CD4-positive, alpha-beta T cell (primary cell): ENCODE results near the gene EFCAB8. TPM values are rescaled to one million over a fixed set of nuclear protein-coding genes. Genes with fewer than 3 reads are reported as not detected.

Experiments
- ATAC-seq: fragments of 200-7000 bp; cut with Tn5 transposase; one replicate; pipeline ENCODE4 v1.10.0; 2022; ENCODE audit warnings: mild to moderate bottlenecking; ENCODE audit not compliant: poor library complexity
- CTCF ChIA-PET: fragments of 350-600 bp; sonication (Branson Sonifier 250); formaldehyde crosslinking; loops from one replicate; lab custom pipeline; 2021; ENCODE audit warnings: antibody characterized with exemption, inconsistent platforms; lab: Charles Lee
- POLR2A ChIA-PET: fragments of 350-600 bp; sonication (Branson Sonifier 250); formaldehyde crosslinking; loops from one replicate; lab custom pipeline; 2021; ENCODE audit warnings: antibody characterized with exemption, inconsistent platforms; lab: Charles Lee
- DNase-seq, 14 experiments: peaks; one replicate each; pipeline ENCODE4 v3.0.0-alpha.2; 2013 to 2020; ENCODE audit warnings: mixed read lengths in 2 of 14
- H3K27ac ChIP-seq, 2 donors: one replicate each; pipeline versions ENCODE4 v1.5.1 to v1.7.0; 2013; ENCODE audit warnings: low read length in 2 of 2, low read depth in 1 of 2, mild to moderate bottlenecking in 1 of 2
- H3K27me3 ChIP-seq, 2 experiments: 1 replicate in 1 of 2; 2 replicates in 1 of 2; pipeline versions ENCODE4 v1.6.1 to v1.7.0; 2013; ENCODE audit warnings: low read length in 2 of 2, control low read depth in 1 of 2, mild to moderate bottlenecking in 1 of 2, moderate library complexity in 1 of 2; ENCODE audit not compliant: insufficient read depth in 2 of 2, control insufficient read depth in 1 of 2
- H3K36me3 ChIP-seq: one replicate; pipeline ENCODE4 v1.6.1; 2013; ENCODE audit warnings: low read length, control low read depth; ENCODE audit not compliant: insufficient read depth
- H3K4me1 ChIP-seq: one replicate; pipeline ENCODE4 v1.6.1; 2013; ENCODE audit warnings: low read length, control low read depth; ENCODE audit not compliant: insufficient read depth
- H3K4me3 ChIP-seq: one replicate; pipeline ENCODE4 v1.5.1; 2013; ENCODE audit warnings: mild to moderate bottlenecking, low read length, moderate library complexity
- H3K9me3 ChIP-seq, 2 experiments: 1 replicate in 1 of 2; 2 replicates in 1 of 2; pipeline versions ENCODE4 v1.6.1 to v1.7.0; 2013; ENCODE audit warnings: low read length in 2 of 2, mild to moderate bottlenecking in 2 of 2, control low read depth in 1 of 2, moderate library complexity in 1 of 2; ENCODE audit not compliant: control insufficient read depth in 1 of 2, insufficient read depth in 1 of 2
- H3K27ac Mint-ChIP-seq: one replicate; pipeline ENCODE4 v1.8.0; 2020; ENCODE audit warnings: mixed read lengths
- H3K27me3 Mint-ChIP-seq: one replicate; pipeline ENCODE4 v1.8.0; 2021; ENCODE audit warnings: mixed read lengths
- H3K36me3 Mint-ChIP-seq: one replicate; pipeline ENCODE4 v1.8.0; 2021; ENCODE audit warnings: low read depth, mixed read lengths
- H3K4me1 Mint-ChIP-seq: one replicate; pipeline ENCODE4 v1.8.0; 2021; ENCODE audit warnings: low read depth, mixed read lengths
- H3K4me3 Mint-ChIP-seq: one replicate; pipeline ENCODE4 v1.8.0; 2020; ENCODE audit warnings: mild to moderate bottlenecking, mixed read lengths
- H3K9me3 Mint-ChIP-seq: one replicate; pipeline ENCODE4 v1.8.0; 2020; ENCODE audit warnings: mixed read lengths
- CTCF ChIP-seq: fragments of 200-600 bp; IDR thresholded peaks from one replicate; pipeline ENCODE4 v1.8.0; 2022; ENCODE audit warnings: antibody characterized with exemption, mild to moderate bottlenecking
- intact Hi-C, 2 experiments: fragments of 100-400 bp; cut with DNase I in 1 of 2; cut with micrococcal nuclease in 1 of 2; formaldehyde crosslinking; loops; one replicate each; pipeline versions ENCODE4 v1.15.1 to v1.9.0; 2023 to 2025; cut with DNase I, micrococcal nuclease
- total RNA-seq, 174 experiments: library from RNA in 2 of 174; stranded (reverse) in 2 of 174; gene quantifications; one replicate each; pipeline ENCODE4 v1.2.3 and lab custom pipeline; 2021 to 2026

The EFCAB8 gene
- total RNA-seq, 2 experiments from 2014 or later: 0.81 to 2.5 TPM

- intact Hi-C loops: loop anchor here (2.0 to 10.0 kb wide), 3 partner anchors 19 to 47 kb away; no protein-coding TSS in a partner anchor
- peak in 1 of 14 experiments; percentile 24 for DNase-seq
- H3K36me3 ChIP-seq: no peaks in the 10 kb centered on the region
- no peak overlapping the region for H3K4me3 ChIP-seq
- H3K9me3 ChIP-seq: peaks cover 11 to 14% of the 10 kb centered on the region in 2 experiments
- Mint-ChIP-seq H3K9me3 (peaks cover 9% of the 10 kb centered on the region), H3K36me3 (peaks cover 8% of the 10 kb centered on the region), H3K27me3 (no peaks in the 10 kb centered on the region), H3K4me1 (peaks cover 46% of the 10 kb centered on the region), H3K4me3 (no peak overlapping the region), H3K27ac (peak overlapping the region; percentile 66)
- peaks cover 27% of the 10 kb centered on the region for H3K4me1 ChIP-seq
- ChIA-PET CTCF (no interaction called here), POLR2A (interaction anchor here (0.8 to 2.2 kb wide), 2 partner anchors 20 to 24 kb away, joined by 3 to 7 read pairs; no protein-coding TSS in a partner anchor)
- no peak for ATAC-seq
- no peak for TF ChIP-seq CTCF
- H3K27me3 ChIP-seq: no peaks in the 10 kb centered on the region
- H3K27ac ChIP-seq: no peak overlapping the region
Measured at GRCh38 chr20:32991792-32992641, 133.3 kb downstream of the EFCAB8 start.

- no peak overlapping the region for H3K27ac ChIP-seq
- Mint-ChIP-seq H3K9me3 (peaks cover 13% of the 10 kb centered on the region), H3K27ac (peak overlapping the region; percentile 81), H3K4me3 (no peak overlapping the region), H3K36me3 (peaks cover 8% of the 10 kb centered on the region), H3K27me3 (no peaks in the 10 kb centered on the region), H3K4me1 (peaks cover 55% of the 10 kb centered on the region)
- peaks cover 36% of the 10 kb centered on the region for H3K4me1 ChIP-seq
- no peak overlapping the region for H3K4me3 ChIP-seq
- no peaks in the 10 kb centered on the region for H3K36me3 ChIP-seq
- ChIA-PET CTCF (interaction anchor here (1.2 kb wide), 1 partner anchor 48 kb away, joined by 5 read pairs; no protein-coding TSS in a partner anchor), POLR2A (interaction anchor here (1.0 kb wide), 1 partner anchor 23 kb away, joined by 3 read pairs; no protein-coding TSS in a partner anchor)
- no peaks in the 10 kb centered on the region for H3K27me3 ChIP-seq
- DNase-seq (peak in 1 of 14 experiments; percentile 33), ATAC-seq (peak; percentile 82)
- intact Hi-C loops: loop anchor here (2.0 to 10.0 kb wide), 3 partner anchors 21 to 49 kb away; no protein-coding TSS in a partner anchor
- peaks cover 11 to 14% of the 10 kb centered on the region in 2 experiments for H3K9me3 ChIP-seq
- TF ChIP-seq CTCF: no peak
Measured at GRCh38 chr20:32993496-32994050, 134.8 kb downstream of the EFCAB8 start.

- peaks cover 64% of the 10 kb centered on the region for H3K4me1 Mint-ChIP-seq
- peaks cover 13% of the 10 kb centered on the region for H3K9me3 Mint-ChIP-seq
- Histone ChIP-seq H3K27me3 (no peaks in the 10 kb centered on the region), H3K4me1 (peaks cover 31% of the 10 kb centered on the region), H3K9me3 (peaks cover 7 to 14% of the 10 kb centered on the region in 2 experiments), H3K4me3 (no peak overlapping the region), H3K27ac (no peak overlapping the region), H3K36me3 (no peaks in the 10 kb centered on the region)
- intact Hi-C loops: loop anchor here in 1 of 2 experiments (10.0 kb wide), 1 partner anchor 51 kb away; no protein-coding TSS in a partner anchor
- H3K27ac Mint-ChIP-seq: no peak overlapping the region
- H3K36me3 Mint-ChIP-seq: peaks cover 8% of the 10 kb centered on the region
- no peak overlapping the region for H3K4me3 Mint-ChIP-seq
- TF ChIP-seq CTCF: no peak
- POLR2A ChIA-PET: no interaction called here
- DNase-seq (no peak), ATAC-seq (no peak)
- CTCF ChIA-PET: no interaction called here
- H3K27me3 Mint-ChIP-seq: no peaks in the 10 kb centered on the region
Measured at GRCh38 chr20:32995802-32996201, 137.1 kb downstream of the EFCAB8 start.
